GM19035 (cell line): ENCODE results near the gene SURF1.
"Not testable (repeated sequence)": the region's sequence is repeated elsewhere in the genome, so short reads cannot be mapped to it uniquely, and the experiment has no call there.

Experiments
- ATAC-seq: cut with Tn5 transposase; IDR thresholded peaks from one replicate; pipeline ENCODE4 v1.9.1; 2021; ENCODE audit not compliant: unreplicated experiment

The SURF1 gene, protein sequence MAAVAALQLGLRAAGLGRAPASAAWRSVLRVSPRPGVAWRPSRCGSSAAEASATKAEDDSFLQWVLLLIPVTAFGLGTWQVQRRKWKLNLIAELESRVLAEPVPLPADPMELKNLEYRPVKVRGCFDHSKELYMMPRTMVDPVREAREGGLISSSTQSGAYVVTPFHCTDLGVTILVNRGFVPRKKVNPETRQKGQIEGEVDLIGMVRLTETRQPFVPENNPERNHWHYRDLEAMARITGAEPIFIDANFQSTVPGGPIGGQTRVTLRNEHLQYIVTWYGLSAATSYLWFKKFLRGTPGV

DNA sequence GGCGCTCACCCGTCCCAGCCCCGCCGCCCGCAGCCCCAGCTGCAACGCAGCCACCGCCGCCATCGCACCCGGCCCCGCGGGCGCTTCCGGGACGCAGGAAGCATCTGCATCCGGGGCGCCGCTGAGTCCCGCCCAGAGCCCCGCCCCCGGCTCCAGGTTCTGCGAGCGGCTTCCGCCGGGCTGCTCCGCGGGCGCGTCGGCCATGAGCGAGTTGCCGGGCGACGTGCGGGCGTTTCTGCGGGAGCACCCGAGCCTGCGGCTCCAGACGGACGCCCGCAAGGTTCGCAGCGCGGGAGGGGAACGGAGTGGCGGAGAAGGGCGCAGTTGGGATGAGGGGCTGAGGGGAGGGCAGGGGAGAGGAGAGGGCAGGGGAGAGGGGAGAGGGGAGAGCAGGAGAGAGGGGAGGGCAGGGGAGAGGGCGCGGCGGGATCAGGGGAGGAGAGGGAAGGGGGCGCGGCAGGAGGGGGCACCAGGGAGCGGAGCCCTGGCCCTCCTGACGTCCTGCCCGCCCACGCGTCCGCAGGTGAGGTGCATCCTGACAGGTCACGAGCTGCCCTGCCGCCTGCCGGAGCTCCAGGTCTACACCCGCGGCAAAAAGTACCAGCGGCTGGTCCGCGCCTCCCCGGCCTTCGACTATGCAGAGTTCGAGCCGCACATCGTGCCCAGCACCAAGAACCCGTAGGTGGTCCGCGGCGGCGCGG lies at the start of gene SURF1, which contains the start of gene SURF2:
Gene SURF1, minus strand, starts transcription at position 97 of the 701 bp plus-strand sequence. Its CDS starts 34 bp downstream, at position 63.
Gene SURF2, plus strand, starts transcription at position 160 of the 701 bp plus-strand sequence. Its CDS starts 43 bp downstream, at position 203.
- ATAC-seq: peak; percentile 68

- ATAC-seq: no peak
Measured at GRCh38 chr9:133405508-133406438, 49.5 kb upstream of the SURF1 start.

DNA sequence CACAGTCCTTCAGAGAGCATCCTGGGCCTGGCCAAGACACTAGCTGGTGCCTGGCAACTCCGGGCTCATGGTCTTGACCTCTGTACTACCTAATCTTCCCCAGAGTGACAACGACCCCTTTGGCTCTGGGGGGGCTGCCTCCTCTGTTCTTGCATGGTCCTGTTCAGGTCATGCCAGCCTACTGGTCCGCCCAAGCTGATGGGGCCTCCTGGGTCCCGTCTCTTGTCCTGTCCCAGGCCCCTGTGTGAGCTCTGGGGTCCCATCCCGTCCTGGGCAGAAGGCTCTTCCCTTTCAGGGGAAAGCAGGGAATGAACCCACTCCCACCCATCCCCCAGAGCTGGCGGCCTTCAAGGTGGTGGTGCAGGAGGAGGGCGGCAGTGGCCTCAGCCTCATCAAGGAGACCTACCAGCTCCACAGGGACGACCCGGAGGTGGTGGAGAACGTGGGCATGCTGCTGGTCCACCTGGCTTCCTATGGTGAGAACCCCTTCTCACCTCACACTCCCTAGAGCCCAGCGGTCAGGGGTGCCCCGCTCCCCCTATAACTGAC lies 48.2 kb upstream of the SURF1 start:
- no peak for ATAC-seq

- no peak for ATAC-seq
Measured at GRCh38 chr9:133403766-133404453, 47.6 kb upstream of the SURF1 start.

DNA sequence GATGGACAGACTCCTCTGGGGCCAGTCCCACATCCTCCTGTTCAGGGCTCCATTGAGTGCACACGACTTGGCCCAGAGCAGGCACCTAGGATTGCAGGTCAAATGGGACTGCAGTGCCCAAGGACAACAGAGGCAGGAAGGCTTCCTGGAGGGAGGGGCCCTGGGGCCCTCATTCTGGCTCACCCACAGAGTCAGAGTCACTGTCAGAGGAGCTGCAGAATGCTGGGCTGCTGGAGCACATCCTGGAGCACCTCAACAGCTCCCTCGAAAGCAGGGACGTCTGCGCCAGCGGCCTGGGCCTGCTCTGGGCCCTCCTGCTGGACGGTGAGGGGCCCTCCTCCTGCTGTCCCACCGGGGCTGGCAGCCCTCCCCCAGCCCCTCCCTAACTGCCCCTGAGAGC lies 46.4 kb upstream of the SURF1 start:
- no peak for ATAC-seq

DNA sequence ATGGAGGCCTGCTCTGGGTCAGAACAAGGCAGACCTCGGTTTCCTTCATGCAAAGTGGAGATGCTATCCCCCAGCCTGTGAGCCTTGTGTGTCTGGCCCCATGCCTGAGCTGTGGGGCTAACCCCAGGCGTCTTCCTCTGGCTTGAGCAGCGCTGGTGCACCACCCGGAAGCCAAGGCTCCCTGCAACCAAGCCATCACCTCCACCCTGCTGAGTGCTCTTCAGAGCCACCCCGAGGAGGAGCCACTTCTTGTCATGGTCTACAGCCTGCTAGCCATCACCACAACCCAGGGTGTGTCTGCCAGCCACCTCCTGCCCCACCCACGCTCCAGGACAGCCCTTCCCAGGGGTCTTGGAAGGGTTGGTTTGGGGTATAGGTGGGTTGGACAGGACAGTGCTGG lies 45.3 kb upstream of the SURF1 start:
- ATAC-seq: no peak

GRCh38 chr9:133400292-133400691 lies 44.0 kb upstream of the SURF1 start:
- ATAC-seq: no peak

- ATAC-seq: no peak
Measured at GRCh38 chr9:133397895-133398294, 41.6 kb upstream of the SURF1 start.

DNA sequence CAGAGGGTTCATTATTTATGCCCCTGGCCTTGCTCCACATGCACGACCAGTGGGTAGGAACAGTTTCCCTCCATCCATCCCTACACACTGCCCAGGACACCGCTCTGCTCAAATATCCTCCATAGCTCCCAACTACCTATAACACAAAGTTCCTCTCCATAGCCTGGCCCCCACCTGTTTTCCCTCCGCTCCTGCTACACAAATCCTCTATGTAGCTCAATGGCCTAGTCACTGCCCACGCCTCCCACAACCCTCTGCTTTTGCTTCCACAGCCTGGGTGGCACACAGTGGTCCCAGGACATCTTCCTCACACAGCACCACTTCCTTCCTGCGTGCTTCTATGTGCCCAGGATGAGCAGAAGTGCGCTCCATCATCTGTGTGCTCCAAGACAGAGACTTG lies 41.1 kb upstream of the SURF1 start:
- ATAC-seq: no peak

DNA sequence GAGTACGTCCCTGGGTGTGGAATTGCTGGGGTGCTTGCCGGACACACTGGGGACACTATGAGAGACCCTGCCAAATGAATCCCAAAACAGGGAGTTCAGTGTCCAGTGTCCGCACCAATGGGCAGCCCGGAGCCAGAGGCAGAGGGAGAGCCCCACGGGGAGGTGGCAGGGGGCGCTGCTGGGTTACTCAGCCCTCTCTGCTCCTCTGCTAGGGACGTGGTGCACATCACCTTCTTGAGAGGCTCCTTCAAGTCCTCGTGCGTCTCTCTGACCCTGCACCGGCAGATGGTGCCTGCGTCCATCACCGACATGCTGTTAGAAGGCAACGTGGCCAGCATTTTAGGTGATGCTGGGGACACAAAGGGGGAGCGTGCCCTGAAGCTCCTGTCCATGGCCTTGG lies 40.7 kb upstream of the SURF1 start:
- ATAC-seq: no peak

DNA sequence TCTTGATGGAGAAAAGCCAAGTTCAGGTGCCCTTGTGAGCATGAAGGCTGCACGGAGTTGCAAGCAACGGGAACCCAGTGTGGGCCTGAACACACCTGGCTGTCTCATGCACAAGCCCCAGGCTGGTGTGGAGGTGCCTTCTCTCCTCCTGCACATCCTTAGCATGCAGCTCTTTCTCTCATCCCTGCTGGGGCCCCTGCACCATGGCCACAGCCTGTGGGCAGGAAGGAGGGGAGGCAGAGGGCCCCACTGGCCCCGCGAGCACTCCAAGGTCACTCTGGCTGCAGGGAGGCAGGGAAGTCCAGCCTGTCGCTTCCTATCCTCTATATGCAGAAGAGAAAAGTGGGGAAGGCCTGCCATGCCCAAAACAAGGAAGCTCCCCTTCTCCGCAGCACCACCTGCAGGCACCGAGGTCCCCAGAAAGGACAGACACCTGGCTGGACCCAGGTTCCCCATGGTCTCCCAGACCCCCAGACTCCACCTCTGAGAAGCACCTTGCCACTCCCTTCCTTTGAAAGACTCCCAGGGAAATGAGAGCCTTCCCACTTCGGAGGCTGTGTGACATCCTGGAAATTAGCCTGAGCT lies 38.5 kb upstream of the SURF1 start:
- ATAC-seq: no peak

- ATAC-seq: no peak
Measured at GRCh38 chr9:133393399-133393798, 37.1 kb upstream of the SURF1 start.

GRCh38 chr9:133392308-133392707 lies 36.0 kb upstream of the SURF1 start:
- not testable (repeated sequence) for ATAC-seq

- ATAC-seq: not testable (repeated sequence)
Measured at GRCh38 chr9:133391449-133391848, 35.2 kb upstream of the SURF1 start.

- no peak for ATAC-seq
Measured at GRCh38 chr9:133390713-133391112, 34.4 kb upstream of the SURF1 start.

DNA sequence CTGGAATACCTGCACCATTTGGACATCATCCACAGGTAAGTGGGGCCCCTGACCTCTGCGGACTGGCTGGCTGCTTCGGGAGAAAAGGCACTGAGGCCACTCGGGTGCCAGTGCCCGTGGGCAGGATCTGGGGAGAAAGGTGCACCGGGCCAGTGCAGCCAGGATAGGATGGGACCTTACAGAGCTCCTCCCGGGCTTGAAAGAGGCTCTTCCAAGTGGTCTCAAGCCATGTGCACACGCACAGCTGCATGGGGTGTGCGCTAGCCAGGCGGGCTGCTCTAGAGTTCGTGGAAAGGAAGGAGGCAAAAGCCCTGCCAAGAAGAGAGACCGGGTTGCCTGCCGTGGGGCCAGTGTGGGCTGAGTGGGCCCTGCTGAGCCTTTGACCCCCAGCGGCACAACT lies 33.3 kb upstream of the SURF1 start:
- no peak for ATAC-seq

- no peak for ATAC-seq
Measured at GRCh38 chr9:133389025-133389557, 32.8 kb upstream of the SURF1 start.

GRCh38 chr9:133387680-133388079 lies 31.4 kb upstream of the SURF1 start:
- no peak for ATAC-seq

GRCh38 chr9:133386338-133386737 lies 30.1 kb upstream of the SURF1 start:
- ATAC-seq: no peak

DNA sequence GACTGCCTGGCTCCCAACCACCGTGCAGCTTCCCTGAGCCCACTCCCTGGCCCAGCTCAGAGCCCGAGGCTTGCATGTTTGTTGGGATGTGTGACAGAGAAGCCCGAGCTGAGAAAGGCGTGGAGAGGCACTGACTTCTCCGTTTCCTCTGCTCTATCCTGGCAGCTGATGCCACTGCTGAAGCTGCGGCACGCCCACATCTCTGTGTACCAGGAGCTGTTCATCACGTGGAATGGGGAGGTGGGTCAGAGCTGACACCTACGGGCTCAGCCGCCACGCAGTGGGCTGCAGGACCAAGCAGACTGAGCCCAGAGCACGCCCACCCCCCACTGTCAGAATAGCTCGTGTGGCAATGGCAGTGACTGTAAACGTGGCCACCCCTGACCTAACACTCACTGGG lies 29.2 kb upstream of the SURF1 start:
- ATAC-seq: no peak
